TTC549 (cell line): ENCODE results near the gene DYNLT1.
"Not testable (repeated sequence)": the region's sequence is repeated elsewhere in the genome, so short reads cannot be mapped to it uniquely, and the experiment has no call there.

Experiments
- FAIRE-seq: peaks from 2 replicates; lab custom pipeline; 2012; peaks lifted over from hg19 to GRCh38; lab: Jason Lieb, UNC

DYNLT1 gene

GRCh38 chr6:158621694-158622544 is 22.6 kb downstream of the DYNLT1 start:
- FAIRE-seq = no peak

GRCh38 chr6:158620963-158621693 is 23.4 kb downstream of the DYNLT1 start:
- FAIRE-seq = no peak

GRCh38 chr6:158619922-158620801 is 24.4 kb downstream of the DYNLT1 start:
- no peak for FAIRE-seq

- FAIRE-seq = not testable (repeated sequence)
These were observed 26.3 kb downstream of the DYNLT1 start for GRCh38 chr6:158618289-158618688.

- FAIRE-seq = not testable (repeated sequence)
These were observed 29.9 kb downstream of the DYNLT1 start for GRCh38 chr6:158614606-158615005.

GRCh38 chr6:158611541-158612370 is 32.8 kb downstream of the DYNLT1 start:
- no peak for FAIRE-seq

GRCh38 chr6:158611039-158611438 is 33.5 kb downstream of the DYNLT1 start:
- no peak for FAIRE-seq

- FAIRE-seq = no peak
These were observed 34.1 kb downstream of the DYNLT1 start for GRCh38 chr6:158610319-158610968.

- FAIRE-seq = no peak
These were observed 34.9 kb downstream of the DYNLT1 start for GRCh38 chr6:158609455-158610155.

- no peak for FAIRE-seq
These were observed 36.3 kb downstream of the DYNLT1 start for GRCh38 chr6:158608221-158608620.

- no peak for FAIRE-seq
These were observed 37.0 kb downstream of the DYNLT1 start for GRCh38 chr6:158607411-158608170.

- no peak for FAIRE-seq
These were observed 37.6 kb downstream of the DYNLT1 start for GRCh38 chr6:158606935-158607334.

GRCh38 chr6:158606011-158606410 is 38.5 kb downstream of the DYNLT1 start:
- FAIRE-seq = not testable (repeated sequence)

GRCh38 chr6:158605266-158605878 is 39.2 kb downstream of the DYNLT1 start:
- FAIRE-seq = peak; percentile 71

GRCh38 chr6:158604048-158604406 is 40.5 kb downstream of the DYNLT1 start:
- no peak for FAIRE-seq

GRCh38 chr6:158603261-158604047 is 41.1 kb downstream of the DYNLT1 start:
- no peak for FAIRE-seq

GRCh38 chr6:158599635-158600034 is 44.9 kb downstream of the DYNLT1 start:
- no peak for FAIRE-seq

- FAIRE-seq = no peak
These were observed 47.0 kb downstream of the DYNLT1 start for GRCh38 chr6:158597565-158597964.
